Activated T-helper 2 cell treated with anti-CD3 and anti-CD28 coated beads, Interferon-gamma antibody, Interleukin-2, Interleukin-4, amounts not matched to agents 10 μg/mL and 5 μg/mL and 100 μg/mL, durations not matched to agents 14 hours and 24 hours and 36 hours (primary cell): ENCODE measurements around the gene FARP1. TPM values are rescaled to one million over a fixed set of nuclear protein-coding genes. Genes with fewer than 3 reads are reported as not detected.

ENCODE experiments used
- DNase-seq: peaks from one replicate; pipeline ENCODE4 v3.0.0; 2021; ENCODE audit warnings: low spot score
- H3K27ac Mint-ChIP-seq: one replicate; pipeline ENCODE4 v1.8.0; 2021; ENCODE audit warnings: mixed read lengths
- H3K27me3 Mint-ChIP-seq: one replicate; pipeline ENCODE4 v1.8.0; 2021; ENCODE audit warnings: low read depth, mixed read lengths
- H3K36me3 Mint-ChIP-seq: one replicate; pipeline ENCODE4 v1.8.0; 2021; ENCODE audit warnings: low read depth, mixed read lengths
- H3K4me1 Mint-ChIP-seq: one replicate; pipeline ENCODE4 v1.8.0; 2021; ENCODE audit warnings: low read depth, mixed read lengths
- H3K4me3 Mint-ChIP-seq: one replicate; pipeline ENCODE4 v1.8.0; 2021; ENCODE audit warnings: low read depth, mild to moderate bottlenecking, moderate library complexity, mixed read lengths
- H3K9me3 Mint-ChIP-seq: one replicate; pipeline ENCODE4 v1.8.0; 2021; ENCODE audit warnings: mixed read lengths
- intact Hi-C: fragments of 100-400 bp; cut with micrococcal nuclease; formaldehyde crosslinking; loops from one replicate; pipeline ENCODE4 v1.15.1; 2023
- total RNA-seq: library from RNA; stranded (reverse); gene quantifications from 2 replicates; pipeline ENCODE4 v1.2.3, GENCODE V29; 2022

Gene FARP1
- total RNA-seq, 1 donor from 2014 or later, result 0.89 TPM

DNA sequence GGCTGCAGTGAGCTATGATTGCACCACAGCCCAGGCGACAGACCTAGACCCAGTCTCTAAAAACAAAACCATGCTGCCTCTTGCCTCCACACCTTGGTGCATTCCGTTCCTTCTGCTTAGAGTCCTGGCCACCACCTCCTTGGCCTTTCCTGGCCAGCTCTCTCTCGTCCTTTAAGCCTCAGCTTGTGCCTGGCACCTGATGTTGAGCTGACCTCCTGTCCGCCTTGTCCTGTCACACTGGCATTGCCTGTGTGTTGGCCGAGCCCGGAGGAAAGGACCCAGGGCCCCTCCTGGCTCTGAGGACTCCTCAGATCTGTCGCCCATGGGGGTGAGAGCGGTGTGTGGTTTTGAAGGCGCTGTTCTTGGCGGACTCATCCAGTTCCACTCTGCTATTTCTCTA, 290.8 kb downstream of the FARP1 start:
- no peak for DNase-seq
- Mint-ChIP-seq H3K36me3 (no peaks in the 10 kb centered on the region), H3K4me1 (no peaks in the 10 kb centered on the region)

DNA sequence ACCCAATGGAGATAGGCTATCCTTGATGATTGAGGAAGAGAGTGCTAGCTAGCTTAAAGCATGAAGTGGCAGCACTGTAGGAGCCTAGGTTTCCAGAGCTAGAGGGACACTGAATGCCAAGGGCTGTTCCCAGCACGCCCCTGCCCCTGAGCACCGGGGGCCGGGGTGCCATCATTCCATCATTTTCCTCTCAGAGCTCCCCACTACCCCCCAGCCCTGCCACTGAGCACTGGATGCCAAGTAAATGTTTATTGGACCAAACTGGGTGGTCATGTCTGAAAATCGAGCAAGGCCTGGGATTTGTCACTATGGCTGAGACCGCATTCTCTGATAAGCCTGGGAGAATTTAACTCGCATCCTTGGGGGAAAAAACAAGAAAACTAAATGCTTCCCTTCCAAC, 291.2 kb downstream of the FARP1 start:
- no peaks in the 10 kb centered on the region for H3K36me3 Mint-ChIP-seq
- no peak for DNase-seq
- H3K27ac Mint-ChIP-seq, result no peak overlapping the region
- H3K4me1 Mint-ChIP-seq, result no peaks in the 10 kb centered on the region
- intact Hi-C loops, result no loop called here
- H3K4me3 Mint-ChIP-seq, result no peak overlapping the region
- H3K27me3 Mint-ChIP-seq, result no peaks in the 10 kb centered on the region
- H3K9me3 Mint-ChIP-seq, result no peaks in the 10 kb centered on the region

More for the DNA sequence above, 290.8 kb downstream of the FARP1 start:
- H3K4me3 Mint-ChIP-seq, result no peak overlapping the region
- intact Hi-C loops, result no loop called here
- no peaks in the 10 kb centered on the region for H3K27me3 Mint-ChIP-seq
- no peak overlapping the region for H3K27ac Mint-ChIP-seq
- H3K9me3 Mint-ChIP-seq, result no peaks in the 10 kb centered on the region

DNA sequence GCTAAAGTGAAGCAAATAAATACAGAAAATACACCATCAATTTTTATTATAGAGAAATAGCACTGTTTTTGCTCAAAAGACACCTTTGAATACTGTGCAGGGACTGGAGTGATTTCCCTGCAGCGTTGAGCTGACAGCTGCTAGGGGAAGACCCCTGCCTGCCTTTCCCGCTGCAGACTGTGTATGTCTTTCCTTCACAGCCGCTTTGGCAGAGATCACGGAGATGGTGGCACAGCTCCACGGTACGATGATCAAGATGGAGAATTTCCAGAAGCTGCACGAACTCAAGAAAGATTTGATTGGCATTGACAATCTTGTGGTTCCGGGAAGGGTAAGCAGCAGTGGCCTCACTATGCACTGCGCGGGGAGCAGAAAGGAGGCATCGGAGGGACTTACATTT, 292.5 kb downstream of the FARP1 start:
- H3K27ac Mint-ChIP-seq, result no peak overlapping the region
- DNase-seq, result no peak
- intact Hi-C loops, result no loop called here
- H3K36me3 Mint-ChIP-seq, result no peaks in the 10 kb centered on the region
- no peaks in the 10 kb centered on the region for H3K9me3 Mint-ChIP-seq
- no peaks in the 10 kb centered on the region for H3K27me3 Mint-ChIP-seq
- no peak overlapping the region for H3K4me3 Mint-ChIP-seq
- H3K4me1 Mint-ChIP-seq, result no peaks in the 10 kb centered on the region

DNA sequence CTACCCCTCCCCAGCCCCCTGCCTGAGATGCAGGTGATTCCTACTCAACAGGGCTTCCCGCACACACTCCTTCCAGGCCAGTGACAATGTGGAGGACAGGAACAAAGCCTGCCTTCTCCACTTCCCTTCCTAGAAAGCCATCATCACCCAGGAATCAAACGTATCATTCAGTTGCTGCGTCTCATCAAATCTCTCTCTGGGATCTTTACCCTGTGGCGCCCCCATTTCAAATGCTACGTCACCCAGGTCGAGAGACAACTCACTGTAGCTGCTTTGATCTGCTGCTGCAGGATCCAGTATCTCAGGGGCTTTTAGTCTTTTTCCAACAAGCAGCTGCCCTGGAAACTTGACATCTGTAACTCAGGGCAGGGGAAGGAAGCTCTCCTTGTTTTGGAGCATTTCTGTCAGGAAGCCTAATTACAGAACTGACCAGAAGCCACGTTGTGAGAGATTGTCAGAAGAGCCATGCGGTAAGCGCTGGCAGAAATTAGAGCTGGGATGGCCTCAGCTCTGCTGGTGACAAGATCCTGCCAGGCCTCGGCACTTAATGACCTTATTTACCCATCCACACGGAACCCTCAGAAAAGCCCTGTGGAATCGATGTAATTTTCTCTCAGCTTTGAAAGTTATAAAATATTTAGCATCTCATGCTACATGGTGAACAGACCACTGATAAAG, 293.5 kb downstream of the FARP1 start:
- no peaks in the 10 kb centered on the region for H3K27me3 Mint-ChIP-seq
- intact Hi-C loops, result no loop called here

DNA sequence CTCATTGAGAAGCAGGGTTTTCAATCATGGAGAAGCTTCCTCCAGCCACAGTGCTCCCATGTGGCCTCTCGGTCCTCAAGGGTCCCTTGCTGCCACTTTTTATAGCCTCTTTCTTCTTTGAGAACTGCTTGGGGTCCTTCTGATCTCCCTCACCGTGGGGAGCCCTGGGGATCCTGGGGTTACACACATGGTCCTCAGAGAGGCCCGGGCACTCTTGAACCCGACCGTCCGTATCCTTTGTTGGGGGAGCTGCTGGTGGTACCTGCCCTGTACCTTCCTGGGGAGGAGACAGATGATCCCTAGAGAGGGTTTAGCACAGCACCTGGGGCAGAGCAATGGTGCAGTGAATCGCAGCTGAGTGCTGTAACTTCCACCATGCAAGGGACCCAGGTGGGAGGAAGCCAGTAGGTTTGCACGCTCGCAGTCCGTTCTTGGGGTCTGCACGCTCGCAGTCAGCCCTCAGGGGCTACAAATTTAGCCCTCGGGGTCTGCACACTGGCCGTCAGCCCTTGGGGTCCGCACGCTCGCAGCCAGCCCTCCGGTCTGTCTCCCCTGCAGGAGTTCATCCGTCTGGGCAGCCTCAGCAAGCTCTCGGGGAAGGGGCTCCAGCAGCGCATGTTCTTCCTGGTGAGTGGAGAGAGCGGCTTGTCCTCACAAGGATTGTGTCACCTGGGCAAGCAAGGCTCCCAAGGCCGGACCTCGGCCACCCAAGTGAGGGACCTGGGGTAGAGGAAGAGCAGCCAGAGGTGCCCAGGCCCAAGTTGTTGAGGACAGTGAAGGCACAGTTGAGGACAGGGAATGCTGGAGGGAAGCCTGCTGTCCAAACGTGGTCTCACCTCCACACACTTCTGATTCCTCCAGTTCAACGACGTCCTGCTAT, 295.6 kb downstream of the FARP1 start:
- Mint-ChIP-seq H3K36me3 (no peaks in the 10 kb centered on the region), H3K4me3 (no peak overlapping the region), H3K27me3 (no peaks in the 10 kb centered on the region), H3K4me1 (no peaks in the 10 kb centered on the region), H3K27ac (no peak overlapping the region), H3K9me3 (no peaks in the 10 kb centered on the region)
- intact Hi-C loops, result no loop called here
- no peak for DNase-seq

More for the DNA sequence above, 293.5 kb downstream of the FARP1 start:
- Mint-ChIP-seq H3K36me3 (no peaks in the 10 kb centered on the region), H3K4me3 (no peak overlapping the region), H3K9me3 (no peaks in the 10 kb centered on the region), H3K27ac (no peak overlapping the region), H3K4me1 (no peaks in the 10 kb centered on the region)
- no peak for DNase-seq

DNA sequence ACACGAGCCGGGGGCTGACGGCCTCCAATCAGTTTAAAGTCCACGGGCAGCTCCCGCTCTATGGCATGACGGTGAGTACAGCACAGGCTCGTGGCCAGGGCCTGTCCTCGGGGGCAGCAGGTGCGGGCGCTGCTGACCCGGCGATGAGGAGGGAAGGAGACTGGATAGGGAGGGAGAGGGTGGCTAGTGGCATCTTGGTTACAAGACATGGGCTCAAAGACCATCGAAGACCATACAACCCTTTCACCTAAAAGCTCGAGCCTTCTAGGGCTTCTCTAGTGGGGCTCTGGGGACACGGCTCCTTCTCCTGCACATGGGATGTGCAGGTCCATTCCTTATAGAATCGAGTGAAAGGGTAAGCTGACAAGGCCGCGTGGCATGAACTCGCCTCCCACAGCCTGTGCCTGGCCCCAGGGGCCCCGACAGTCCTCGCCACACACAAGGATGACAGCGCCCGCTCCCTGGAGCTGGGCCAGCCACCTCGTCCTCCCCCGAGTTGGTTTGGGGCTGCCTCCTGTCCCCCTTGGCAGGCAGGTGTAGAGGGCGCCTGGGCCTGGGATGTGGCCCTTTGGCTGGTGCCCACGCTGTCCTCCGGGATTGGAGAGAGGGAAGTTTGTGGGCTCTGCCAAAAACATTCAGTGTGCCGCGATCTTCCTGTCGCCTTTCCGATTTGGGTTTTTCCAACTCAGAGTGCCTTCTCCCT, 296.4 kb downstream of the FARP1 start:
- Mint-ChIP-seq H3K9me3 (no peaks in the 10 kb centered on the region), H3K4me1 (no peaks in the 10 kb centered on the region), H3K4me3 (no peak overlapping the region), H3K27ac (no peak overlapping the region), H3K36me3 (no peaks in the 10 kb centered on the region), H3K27me3 (no peaks in the 10 kb centered on the region)
- intact Hi-C loops, result no loop called here
- no peak for DNase-seq

DNA sequence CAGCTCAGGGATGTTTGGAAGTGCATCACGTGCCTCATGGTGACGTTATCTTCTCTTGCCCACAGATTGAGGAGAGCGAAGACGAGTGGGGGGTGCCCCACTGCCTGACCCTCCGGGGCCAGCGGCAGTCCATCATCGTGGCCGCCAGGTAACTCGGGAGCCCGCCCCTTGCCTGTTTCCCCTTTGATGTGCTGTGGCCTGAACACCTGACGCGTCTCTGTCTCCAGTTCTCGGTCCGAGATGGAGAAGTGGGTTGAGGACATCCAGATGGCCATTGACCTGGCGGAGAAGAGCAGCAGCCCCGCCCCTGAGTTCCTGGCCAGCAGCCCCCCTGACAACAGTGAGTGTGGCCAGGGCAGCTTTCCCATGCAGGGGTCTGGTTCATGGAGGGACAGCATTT, 297.0 kb downstream of the FARP1 start:
- intact Hi-C loops, result loop anchor here (10.0 kb wide), 1 partner anchor 405 kb away; no protein-coding TSS in a partner anchor
- Mint-ChIP-seq H3K4me3 (no peak overlapping the region), H3K27ac (no peak overlapping the region), H3K4me1 (no peaks in the 10 kb centered on the region), H3K9me3 (no peaks in the 10 kb centered on the region), H3K27me3 (no peaks in the 10 kb centered on the region), H3K36me3 (no peaks in the 10 kb centered on the region)
- no peak for DNase-seq

DNA sequence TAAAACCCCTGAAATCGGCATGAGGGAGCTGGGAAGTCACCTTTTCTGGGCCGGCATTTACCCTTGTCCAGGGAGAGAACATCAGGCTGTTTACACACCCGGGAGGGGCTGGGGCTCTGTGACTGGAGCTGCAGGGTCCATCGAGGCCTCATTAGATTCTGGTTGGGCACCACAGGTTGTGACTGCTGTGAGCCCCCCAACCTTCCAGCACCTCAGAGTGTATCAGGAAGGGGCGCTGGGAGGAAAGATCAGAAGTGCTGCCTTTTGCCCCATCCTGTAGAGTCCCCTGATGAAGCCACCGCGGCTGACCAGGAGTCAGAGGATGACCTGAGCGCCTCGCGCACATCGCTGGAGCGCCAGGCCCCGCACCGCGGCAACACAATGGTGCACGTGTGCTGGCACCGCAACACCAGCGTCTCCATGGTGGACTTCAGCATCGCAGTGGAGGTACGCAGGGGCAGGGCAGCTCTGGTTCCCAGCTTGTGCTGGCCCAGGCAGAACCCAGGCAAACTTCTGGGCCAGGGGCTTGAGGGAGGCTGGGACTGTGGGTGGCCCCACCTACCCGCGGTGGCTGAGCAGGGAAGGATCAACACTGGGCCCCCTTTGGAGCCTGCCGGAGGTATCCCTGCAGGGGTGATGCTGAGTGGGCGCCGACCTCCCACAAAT, 297.6 kb downstream of the FARP1 start:
- no peak overlapping the region for H3K4me3 Mint-ChIP-seq
- H3K9me3 Mint-ChIP-seq, result no peaks in the 10 kb centered on the region
- no peak overlapping the region for H3K27ac Mint-ChIP-seq
- intact Hi-C loops, result loop anchor here (10.0 kb wide), 1 partner anchor 404 kb away; no protein-coding TSS in a partner anchor
- no peaks in the 10 kb centered on the region for H3K36me3 Mint-ChIP-seq
- H3K4me1 Mint-ChIP-seq, result peaks cover 3% of the 10 kb centered on the region
- no peak for DNase-seq
- no peaks in the 10 kb centered on the region for H3K27me3 Mint-ChIP-seq

DNA sequence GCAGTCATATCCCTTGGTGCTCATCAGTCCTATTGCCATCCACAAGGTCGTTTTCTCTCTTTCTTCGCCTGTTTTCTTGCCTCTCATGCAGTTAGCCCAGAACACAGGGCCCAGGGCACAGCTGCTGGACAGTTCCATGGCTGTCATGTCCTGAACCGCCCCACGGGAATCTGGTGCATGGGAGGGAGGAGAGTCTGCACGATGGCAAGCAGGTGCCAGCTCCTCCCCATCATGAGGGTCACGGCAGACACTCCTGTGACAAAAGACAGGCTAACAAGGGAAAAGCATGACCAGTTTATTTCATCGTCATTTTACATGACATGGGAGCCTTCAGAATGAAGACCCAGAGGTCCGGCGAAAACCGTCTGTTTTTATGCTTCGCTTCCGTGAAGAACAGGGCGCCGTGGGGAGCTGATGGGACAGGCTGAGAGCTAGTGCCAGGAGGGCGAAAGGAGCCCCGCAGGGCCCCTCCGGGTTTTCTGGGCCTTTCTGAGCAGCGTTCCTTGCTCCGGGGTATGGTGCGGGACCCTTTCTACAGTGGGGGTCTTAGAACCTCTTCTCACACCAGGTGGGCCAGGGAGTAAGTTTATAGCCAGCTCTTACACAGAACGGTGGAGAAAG, 298.3 kb downstream of the FARP1 start:
- H3K27ac Mint-ChIP-seq, result no peak overlapping the region
- H3K27me3 Mint-ChIP-seq, result no peaks in the 10 kb centered on the region
- H3K4me1 Mint-ChIP-seq, result peaks cover 5% of the 10 kb centered on the region
- H3K9me3 Mint-ChIP-seq, result no peaks in the 10 kb centered on the region
- intact Hi-C loops, result loop anchor here (10.0 kb wide), 1 partner anchor 404 kb away; no protein-coding TSS in a partner anchor
- DNase-seq, result no peak
- no peak overlapping the region for H3K4me3 Mint-ChIP-seq
- no peaks in the 10 kb centered on the region for H3K36me3 Mint-ChIP-seq

DNA sequence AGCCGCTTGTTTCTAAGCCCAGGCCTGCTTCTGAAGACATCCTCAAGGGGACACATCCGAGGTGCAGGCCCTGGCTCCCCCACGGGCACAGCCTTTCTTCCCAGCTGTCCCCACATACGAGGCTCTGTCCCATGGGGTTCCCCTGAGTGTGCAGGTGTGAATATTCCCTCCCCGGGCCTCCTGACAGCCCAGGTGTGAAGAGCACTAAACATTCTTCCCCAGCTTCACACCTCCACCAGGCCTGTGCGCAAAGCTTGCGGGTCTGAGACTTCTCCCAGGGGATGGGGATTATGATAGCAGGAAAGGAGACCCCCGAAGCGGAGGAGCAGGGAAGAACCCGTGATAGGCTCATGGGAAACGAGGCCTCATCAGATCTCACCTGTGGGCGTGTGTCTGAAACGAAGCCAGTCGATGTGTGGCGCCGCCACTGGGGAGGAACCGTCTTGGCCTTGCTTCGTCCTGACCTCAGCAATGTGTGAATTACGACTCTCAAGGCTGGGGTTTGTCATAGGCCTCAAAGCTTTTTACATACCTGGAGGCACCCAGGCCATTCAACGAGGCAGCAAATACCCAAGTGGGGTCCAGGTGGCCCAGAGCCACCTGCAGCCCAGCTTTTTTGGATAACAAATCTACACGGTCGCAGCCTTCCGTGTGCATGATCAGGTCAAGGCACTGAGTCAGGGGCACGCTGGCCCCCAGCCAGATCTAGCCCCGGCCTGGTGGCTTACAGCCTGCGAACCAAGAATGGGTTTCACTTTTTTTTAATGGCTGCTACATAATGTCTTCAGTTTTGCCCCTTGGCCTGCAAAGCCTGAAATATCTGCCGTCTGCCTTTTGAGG, 299.7 kb downstream of the FARP1 start:
- intact Hi-C loops, result loop anchor here (10.0 kb wide), 1 partner anchor 402 kb away; no protein-coding TSS in a partner anchor
- Mint-ChIP-seq H3K4me3 (no peak overlapping the region), H3K4me1 (peaks cover 5% of the 10 kb centered on the region), H3K27ac (no peak overlapping the region), H3K9me3 (no peaks in the 10 kb centered on the region), H3K27me3 (no peaks in the 10 kb centered on the region), H3K36me3 (peaks cover 6% of the 10 kb centered on the region)
- no peak for DNase-seq

DNA sequence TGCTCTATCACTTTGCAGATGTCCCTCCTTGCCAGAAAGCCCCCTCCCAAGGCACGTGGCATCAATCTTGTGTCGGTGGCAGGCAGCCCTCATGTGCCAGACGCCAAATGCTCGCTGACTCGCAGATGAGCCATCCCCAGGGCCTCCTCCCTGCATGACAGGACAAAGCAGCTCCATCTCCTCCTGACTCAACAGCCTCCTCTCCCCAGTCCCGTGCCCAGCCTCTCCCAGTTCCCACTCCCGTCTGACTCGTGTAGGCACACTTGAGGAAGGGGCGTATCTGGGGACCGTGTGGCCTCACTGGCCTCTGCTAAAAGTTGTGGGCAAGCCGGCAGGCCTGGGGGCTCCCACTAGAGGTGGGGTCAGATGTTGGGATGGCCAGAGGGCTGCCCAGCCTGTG, 300.4 kb downstream of the FARP1 start:
- intact Hi-C loops, result loop anchor here (10.0 kb wide), 1 partner anchor 401 kb away; no protein-coding TSS in a partner anchor
- H3K36me3 Mint-ChIP-seq, result peaks cover 11% of the 10 kb centered on the region
- no peak for DNase-seq
- H3K27me3 Mint-ChIP-seq, result no peaks in the 10 kb centered on the region
- no peak overlapping the region for H3K4me3 Mint-ChIP-seq
- no peaks in the 10 kb centered on the region for H3K9me3 Mint-ChIP-seq
- H3K27ac Mint-ChIP-seq, result no peak overlapping the region
- H3K4me1 Mint-ChIP-seq, result peaks cover 5% of the 10 kb centered on the region
